Measurements from ENCODE around the gene OR6B2. TPM values are rescaled to one million over a fixed set of nuclear protein-coding genes. Genes with fewer than 3 reads are reported as not detected.
"Not testable (repeated sequence)": the region's sequence is repeated elsewhere in the genome, so short reads cannot be mapped to it uniquely, and the experiment has no call there.

The OR6B2 gene
- not detected for total RNA-seq

DNA sequence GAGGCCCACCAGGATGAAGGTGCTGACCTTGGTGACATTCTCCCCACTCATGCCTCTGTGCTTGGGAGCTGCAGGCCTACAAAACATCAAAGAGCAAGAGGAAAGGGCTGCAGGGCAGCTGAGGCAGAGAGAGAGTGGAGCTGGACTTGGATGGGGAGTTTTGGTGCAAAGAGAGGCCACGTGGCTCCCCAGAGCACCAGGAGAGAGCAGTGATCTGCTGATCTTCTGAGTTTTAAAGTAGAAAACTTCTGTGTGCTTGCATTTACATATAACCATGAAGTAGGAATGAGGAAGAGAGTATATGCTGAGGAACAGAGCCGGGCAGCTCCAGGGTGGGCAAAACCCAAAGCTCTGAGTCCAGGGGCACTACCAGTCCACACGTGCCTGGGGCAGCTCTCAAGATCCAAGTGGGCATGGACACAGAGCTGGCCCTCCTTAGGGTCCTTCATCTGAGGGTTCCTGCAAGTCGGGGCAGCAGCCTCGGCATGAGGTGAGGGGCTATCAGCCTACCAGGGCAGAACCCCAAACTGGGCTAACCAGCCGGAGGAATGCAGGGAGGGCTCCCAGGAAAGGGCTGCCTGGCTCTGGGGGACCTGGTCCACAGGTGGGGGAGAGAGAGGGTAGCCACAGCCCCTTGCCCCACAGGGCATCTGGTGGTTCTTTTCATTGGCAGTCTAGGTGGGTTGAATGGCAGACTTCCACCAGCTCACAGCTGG, at the start of gene OR6B2:
Gene OR6B2, minus strand, starts transcription at position 51 of the 716 bp plus-strand sequence. Its CDS starts 0 bp downstream, at position 51.
- no peak for ATAC-seq

GRCh38 chr2:240078631-240079030, 48.4 kb upstream of the OR6B2 start:
- ATAC-seq, result no peak

GRCh38 chr2:240077442-240077841, 47.2 kb upstream of the OR6B2 start:
- no peak for ATAC-seq

DNA sequence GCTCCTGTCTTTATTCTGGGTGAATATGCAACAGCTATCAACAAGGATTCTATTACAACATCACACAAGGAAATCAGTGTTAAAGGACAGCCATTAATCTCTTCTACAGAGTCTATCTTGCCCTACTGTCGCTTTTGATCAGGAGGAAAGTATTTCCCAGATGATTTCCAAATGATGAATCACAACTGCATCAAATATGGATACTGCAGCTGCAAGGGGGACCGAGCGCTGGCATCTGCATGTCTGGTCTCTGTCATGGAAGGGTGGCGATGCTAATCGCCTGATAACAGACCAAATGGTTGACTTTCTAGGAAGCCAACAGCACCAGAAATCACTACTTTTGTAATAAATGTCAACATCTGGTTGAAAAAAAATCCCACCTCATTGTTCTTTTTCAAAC, 44.3 kb upstream of the OR6B2 start:
- no peak for ATAC-seq

DNA sequence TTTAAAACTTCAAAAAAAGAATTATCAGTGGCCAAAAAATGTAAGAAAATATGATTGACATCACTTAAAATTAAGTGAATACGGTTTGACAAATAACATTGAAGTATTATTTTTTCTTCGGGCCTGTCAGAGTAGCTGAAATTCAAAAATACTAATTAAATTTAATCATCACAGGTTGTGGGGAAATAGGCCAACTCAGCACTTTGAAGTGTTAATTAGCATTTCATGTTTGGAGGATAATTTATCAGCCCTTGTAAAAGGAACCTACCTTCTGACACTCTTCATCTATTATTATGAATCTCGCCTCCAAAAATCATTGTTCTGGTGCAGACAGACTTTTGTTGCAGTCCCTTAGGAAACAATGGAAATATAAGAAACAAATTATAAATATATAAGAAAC, 40.7 kb upstream of the OR6B2 start:
- no peak for ATAC-seq

DNA sequence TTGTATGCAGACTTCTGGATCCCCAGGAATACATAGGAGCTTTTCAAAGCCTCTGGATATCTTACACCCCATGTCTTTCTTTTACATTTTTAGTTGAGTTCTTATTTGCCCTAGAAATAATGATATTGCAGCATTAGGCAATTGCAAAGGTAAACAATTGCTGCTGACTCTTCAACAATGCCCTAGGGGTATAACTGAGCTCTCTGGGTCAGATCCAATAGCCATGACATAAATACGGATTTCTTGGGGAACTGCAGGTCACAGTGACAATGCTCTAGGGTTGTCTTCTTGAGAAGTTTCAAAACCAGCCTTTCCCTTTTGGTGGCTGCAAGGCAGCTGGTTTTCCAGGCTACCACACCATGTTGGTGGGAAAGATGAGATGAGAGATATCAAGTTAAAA, 39.6 kb upstream of the OR6B2 start:
- ATAC-seq, result no peak

- ATAC-seq, result no peak
Observed at GRCh38 chr2:240068193-240068592, 38.0 kb upstream of the OR6B2 start.

- no peak for ATAC-seq
Observed at GRCh38 chr2:240066489-240066888, 36.3 kb upstream of the OR6B2 start.

- no peak for ATAC-seq
Observed at GRCh38 chr2:240064898-240065297, 34.7 kb upstream of the OR6B2 start.

DNA sequence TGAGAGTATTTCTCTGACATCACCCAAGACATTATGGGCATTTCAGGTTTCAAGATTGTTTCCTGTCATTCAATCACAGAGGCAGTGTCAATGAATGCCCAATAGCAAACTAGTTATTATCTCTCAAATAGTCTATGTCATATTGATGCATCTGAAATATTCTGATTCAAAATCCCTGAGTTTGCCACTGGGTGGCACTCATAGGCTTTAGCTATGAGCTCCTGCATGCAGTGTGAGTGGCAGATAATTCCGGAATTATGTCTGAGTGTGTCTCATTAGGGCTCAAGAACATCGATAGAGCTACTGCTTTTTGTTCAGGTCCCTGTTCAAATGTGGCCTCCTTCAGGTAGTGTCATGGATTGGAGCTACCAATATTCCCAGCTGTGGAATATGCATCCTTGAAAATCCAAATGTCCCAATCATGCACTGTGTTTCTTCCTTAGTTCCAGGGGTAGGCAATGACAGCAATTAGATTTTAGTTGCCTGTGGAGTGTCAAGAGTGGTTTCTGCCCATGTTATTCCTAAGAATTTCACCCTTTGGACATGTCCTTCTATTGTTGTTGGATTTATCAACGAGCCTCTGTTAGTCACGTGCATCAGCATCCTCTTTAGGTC, 30.9 kb upstream of the OR6B2 start:
- ATAC-seq, result peak; percentile 80

- no peak for ATAC-seq
Observed at GRCh38 chr2:240056678-240057077, 26.4 kb upstream of the OR6B2 start.

GRCh38 chr2:240055177-240055917, 25.1 kb upstream of the OR6B2 start:
- no peak for ATAC-seq

GRCh38 chr2:240053173-240054155, 23.2 kb upstream of the OR6B2 start, which contains the start of gene OR6B3:
TSS of gene OR6B3 (minus strand) at chr2:240053521.
- ATAC-seq, result no peak

DNA sequence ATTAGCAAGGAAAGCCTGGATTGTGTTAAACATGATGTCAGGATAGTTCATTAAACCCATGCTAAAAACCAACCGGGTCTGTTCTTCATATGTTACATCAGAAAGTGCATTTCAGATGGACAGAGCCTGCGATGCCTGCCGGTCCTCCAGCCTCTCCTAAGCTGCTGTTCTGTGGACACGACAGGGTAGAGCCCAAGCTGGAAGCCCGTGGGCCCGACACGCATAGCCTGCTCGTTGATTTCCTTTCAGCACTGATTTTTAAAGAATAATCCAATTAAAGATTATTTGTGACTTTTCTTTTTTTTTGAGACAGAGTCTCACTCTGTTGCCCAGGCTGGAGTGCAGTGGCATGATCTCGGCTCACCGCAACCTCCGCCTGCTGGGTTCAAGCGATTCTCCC, 22.3 kb upstream of the OR6B2 start:
- no peak for ATAC-seq

DNA sequence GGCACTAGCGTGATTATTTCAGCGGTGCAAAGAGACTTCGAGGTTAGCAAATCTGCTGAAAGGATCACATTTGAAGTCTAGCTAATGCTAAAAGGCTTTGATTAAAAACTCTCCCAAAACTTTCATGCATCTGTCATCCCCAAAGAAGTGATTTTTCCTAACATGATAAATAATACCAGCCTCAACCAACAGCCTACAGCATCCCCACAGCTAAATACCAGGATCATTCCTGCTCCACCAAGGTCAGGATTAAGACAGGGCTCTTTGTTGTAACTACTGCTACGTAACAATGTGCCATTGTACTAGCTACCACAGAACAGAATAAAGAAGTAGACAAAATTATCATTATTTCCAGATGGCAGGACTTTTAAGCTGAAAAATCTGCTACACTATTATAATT, 21.5 kb upstream of the OR6B2 start:
- no peak for ATAC-seq

GRCh38 chr2:240050278-240050677, 20.0 kb upstream of the OR6B2 start:
- no peak for ATAC-seq

GRCh38 chr2:240048237-240048636, 18.0 kb upstream of the OR6B2 start:
- peak; percentile 8 for ATAC-seq

GRCh38 chr2:240045098-240045497, 14.9 kb upstream of the OR6B2 start:
- ATAC-seq, result no peak

- not testable (repeated sequence) for ATAC-seq
Observed at GRCh38 chr2:240044096-240044495, 13.9 kb upstream of the OR6B2 start.

- ATAC-seq, result peak; percentile 86
Observed at GRCh38 chr2:240043279-240043989, 13.2 kb upstream of the OR6B2 start.

GRCh38 chr2:240042740-240043139, 12.5 kb upstream of the OR6B2 start:
- no peak for ATAC-seq

- no peak for ATAC-seq
Observed at GRCh38 chr2:240041363-240041762, 11.1 kb upstream of the OR6B2 start.

Measured in esophagus mucosa (tissue), 1 donor.